ENCODE data around the gene NEDD4L.

GRCh38 chr18:58269931-58270330, 225.9 kb downstream of the NEDD4L start:
- TF ChIP-seq CTCF (IDR thresholded peaks at IDR 0.05; ENCODE audit: low read depth, low read length) (no peak), POLR2A (IDR thresholded peaks at IDR 0.05; ENCODE audit: extremely low read depth, insufficient read length) (no peak), MAX (IDR thresholded peaks at IDR 0.05; ENCODE audit: low read depth, low read length) (no peak)
